Measurements from ENCODE around the gene CTNND2.

DNA sequence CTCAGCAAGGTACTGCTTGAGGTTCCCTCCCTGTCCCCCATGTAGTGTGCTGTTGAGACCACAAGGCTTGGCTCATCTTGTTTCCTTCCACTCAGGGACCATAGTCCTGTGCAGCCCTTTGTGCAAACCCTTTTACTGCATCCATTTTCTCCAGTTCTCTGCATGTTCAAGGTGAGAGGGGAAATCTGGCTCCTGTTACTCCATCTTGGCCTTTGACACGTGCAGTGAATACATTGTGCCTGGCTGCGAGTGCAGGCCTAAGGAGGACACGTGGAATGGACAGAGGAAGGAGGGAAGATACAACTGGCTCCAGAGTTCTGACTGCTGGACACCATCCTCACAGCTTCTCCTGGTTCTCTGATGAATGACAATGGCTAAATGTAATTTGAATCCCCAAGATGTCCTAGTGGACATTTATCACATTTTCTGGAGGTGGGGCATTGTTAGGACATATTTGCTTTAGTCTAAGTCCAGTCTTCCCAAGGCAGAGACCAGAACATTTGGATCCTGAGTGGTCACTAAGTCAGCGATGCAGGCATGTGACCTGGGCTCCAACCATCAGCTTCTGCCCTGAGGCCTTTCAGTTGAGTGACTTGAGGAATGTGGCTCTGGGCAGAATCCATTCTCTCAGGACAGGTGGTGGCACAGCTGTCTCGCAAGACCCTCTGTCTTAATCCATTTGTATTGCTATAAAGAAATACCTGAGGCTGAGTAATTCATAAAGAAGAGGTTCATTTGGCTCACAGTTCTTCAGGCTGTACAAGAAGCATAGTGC, 954.2 kb downstream of the CTNND2 start:
- TF ChIP-seq, protein P1, sequence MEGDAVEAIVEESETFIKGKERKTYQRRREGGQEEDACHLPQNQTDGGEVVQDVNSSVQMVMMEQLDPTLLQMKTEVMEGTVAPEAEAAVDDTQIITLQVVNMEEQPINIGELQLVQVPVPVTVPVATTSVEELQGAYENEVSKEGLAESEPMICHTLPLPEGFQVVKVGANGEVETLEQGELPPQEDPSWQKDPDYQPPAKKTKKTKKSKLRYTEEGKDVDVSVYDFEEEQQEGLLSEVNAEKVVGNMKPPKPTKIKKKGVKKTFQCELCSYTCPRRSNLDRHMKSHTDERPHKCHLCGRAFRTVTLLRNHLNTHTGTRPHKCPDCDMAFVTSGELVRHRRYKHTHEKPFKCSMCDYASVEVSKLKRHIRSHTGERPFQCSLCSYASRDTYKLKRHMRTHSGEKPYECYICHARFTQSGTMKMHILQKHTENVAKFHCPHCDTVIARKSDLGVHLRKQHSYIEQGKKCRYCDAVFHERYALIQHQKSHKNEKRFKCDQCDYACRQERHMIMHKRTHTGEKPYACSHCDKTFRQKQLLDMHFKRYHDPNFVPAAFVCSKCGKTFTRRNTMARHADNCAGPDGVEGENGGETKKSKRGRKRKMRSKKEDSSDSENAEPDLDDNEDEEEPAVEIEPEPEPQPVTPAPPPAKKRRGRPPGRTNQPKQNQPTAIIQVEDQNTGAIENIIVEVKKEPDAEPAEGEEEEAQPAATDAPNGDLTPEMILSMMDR (IDR thresholded peaks at IDR 0.05): no peak
- no peak for TF ChIP-seq EZH2 (IDR thresholded peaks at IDR 0.05; ENCODE audit: borderline replicate concordance, insufficient read depth, low read depth, low read length, poor library complexity, severe bottlenecking)
